Keratinocyte (primary cell): ENCODE results near the gene OR2T1.

Source experiments
- EZH2 ChIP-seq: IDR thresholded peaks from one replicate; pipeline ENCODE4 v1.6.1; 2012; ENCODE audit warnings: inconsistent platforms, mild to moderate bottlenecking, low read length, moderate library complexity
- TF ChIP-seq, protein P1 (sequence below), 3 experiments: IDR thresholded peaks in 1 of 3; conservative IDR thresholded peaks in 1 of 3; optimal IDR thresholded peaks in 1 of 3; 2 replicates in 2 of 3; 3 replicates in 1 of 3; pipeline versions ENCODE3 to v1.5.1; 2011; ENCODE audit warnings: low read length in 3 of 3, mild to moderate bottlenecking in 3 of 3, moderate library complexity in 2 of 3, control low read depth in 1 of 3, inconsistent platforms in 1 of 3; ENCODE audit not compliant: insufficient read depth in 2 of 3; ENCODE audit errors: extremely low read depth in 1 of 3

DNA sequence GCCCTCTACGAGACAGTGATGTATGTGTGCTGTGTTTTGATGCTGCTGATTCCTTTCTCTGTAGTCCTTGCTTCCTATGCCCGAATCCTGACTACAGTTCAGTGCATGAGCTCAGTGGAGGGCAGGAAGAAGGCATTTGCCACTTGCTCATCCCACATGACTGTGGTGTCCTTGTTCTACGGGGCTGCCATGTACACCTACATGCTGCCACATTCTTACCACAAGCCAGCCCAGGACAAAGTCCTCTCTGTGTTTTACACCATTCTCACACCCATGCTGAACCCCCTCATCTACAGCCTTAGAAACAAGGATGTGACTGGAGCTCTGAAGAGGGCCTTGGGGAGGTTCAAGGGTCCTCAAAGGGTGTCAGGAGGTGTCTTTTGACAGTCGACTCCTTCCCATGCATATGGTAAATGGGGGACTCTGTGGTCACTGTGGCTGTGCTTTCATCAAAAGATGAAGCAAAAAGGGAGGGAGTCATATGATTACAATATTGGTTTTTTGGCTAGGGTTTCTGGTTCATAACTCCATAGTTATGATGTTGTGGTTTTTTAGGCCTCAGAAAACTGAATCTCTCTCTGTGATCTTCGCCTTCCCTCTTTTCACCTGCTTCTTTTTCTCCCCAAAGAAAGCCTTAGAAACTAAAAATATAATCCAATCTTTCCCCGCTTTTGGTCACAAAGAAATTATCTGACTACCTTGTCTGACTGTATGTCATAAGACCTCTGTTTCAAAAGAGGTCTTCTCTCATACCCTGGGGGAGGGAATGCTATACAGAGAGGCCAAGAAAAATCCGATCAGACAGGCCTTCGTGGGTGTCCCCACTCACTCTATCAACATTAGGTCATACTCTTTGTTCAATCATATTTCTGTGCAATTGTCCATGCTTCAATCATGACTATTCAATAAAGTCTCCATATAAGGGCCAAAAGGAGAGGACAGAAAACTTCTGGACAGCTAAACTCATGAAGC, 4.2 kb downstream of the OR2T1 start:
- TF ChIP-seq, protein P1, sequence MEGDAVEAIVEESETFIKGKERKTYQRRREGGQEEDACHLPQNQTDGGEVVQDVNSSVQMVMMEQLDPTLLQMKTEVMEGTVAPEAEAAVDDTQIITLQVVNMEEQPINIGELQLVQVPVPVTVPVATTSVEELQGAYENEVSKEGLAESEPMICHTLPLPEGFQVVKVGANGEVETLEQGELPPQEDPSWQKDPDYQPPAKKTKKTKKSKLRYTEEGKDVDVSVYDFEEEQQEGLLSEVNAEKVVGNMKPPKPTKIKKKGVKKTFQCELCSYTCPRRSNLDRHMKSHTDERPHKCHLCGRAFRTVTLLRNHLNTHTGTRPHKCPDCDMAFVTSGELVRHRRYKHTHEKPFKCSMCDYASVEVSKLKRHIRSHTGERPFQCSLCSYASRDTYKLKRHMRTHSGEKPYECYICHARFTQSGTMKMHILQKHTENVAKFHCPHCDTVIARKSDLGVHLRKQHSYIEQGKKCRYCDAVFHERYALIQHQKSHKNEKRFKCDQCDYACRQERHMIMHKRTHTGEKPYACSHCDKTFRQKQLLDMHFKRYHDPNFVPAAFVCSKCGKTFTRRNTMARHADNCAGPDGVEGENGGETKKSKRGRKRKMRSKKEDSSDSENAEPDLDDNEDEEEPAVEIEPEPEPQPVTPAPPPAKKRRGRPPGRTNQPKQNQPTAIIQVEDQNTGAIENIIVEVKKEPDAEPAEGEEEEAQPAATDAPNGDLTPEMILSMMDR (optimal IDR thresholded peaks at IDR 0.05 in 1 of 3, IDR thresholded peaks at IDR 0.05 in 1 of 3, conservative IDR thresholded peaks at IDR 0.05 in 1 of 3; ENCODE audit: extremely low read depth in 1 of 3, insufficient read depth in 2 of 3, low read length in 3 of 3), result no peak
- TF ChIP-seq EZH2, result no peak
